Body of pancreas (tissue), 4 donors: ENCODE data around the gene UTP14A. TPM values are rescaled to one million over a fixed set of nuclear protein-coding genes. Genes with fewer than 3 reads are reported as not detected.
A peak's percentile ranks its signal among the peaks of the same experiment; 100 is the strongest.

ENCODE experiments used
- ATAC-seq: fragments of 150-250 bp; one replicate; pipeline ENCODE4 v1.9.1; 2016
- DNase-seq, 4 donors: peaks; one replicate each; pipeline ENCODE4 v3.0.0-alpha.2; 2019
- H3K27ac ChIP-seq, 4 donors: fragments of 200-600 bp; sonication (generic); 1 replicate in 3 of 4; 2 replicates in 1 of 4; pipeline versions ENCODE4 v1.5.1 to v1.6.1; 2016 to 2019; ENCODE audit warnings: mild to moderate bottlenecking in 1 of 4, mixed read lengths in 1 of 4, moderate library complexity in 1 of 4
- H3K27me3 ChIP-seq, 2 donors: fragments of 200-600 bp; sonication (generic); one replicate each; pipeline ENCODE4 v1.6.0; 2016; ENCODE audit warnings: mild to moderate bottlenecking in 1 of 2
- H3K36me3 ChIP-seq, 2 donors: fragments of 200-600 bp; sonication (generic); replicated peaks in 1 of 2; 2 replicates each; pipeline ENCODE4 v1.5.1; 2016; ENCODE audit warnings: low read depth in 2 of 2; ENCODE audit not compliant: insufficient read depth in 1 of 2
- H3K4me1 ChIP-seq: fragments of 200-600 bp; sonication (generic); one replicate; pipeline ENCODE4 v1.6.0; 2016
- H3K4me3 ChIP-seq, 2 donors: fragments of 200-600 bp; sonication (generic); 1 replicate in 1 of 2; 2 replicates in 1 of 2; pipeline ENCODE4 v1.5.1; 2016 to 2019
- H3K9me3 ChIP-seq, 3 donors: fragments of 200-600 bp; sonication (generic); 1 replicate in 2 of 3; 2 replicates in 1 of 3; pipeline ENCODE4 v1.5.1; 2016
- POLR2A ChIP-seq, 3 donors: fragments of 450-650 bp; IDR thresholded peaks; one replicate each; pipeline ENCODE4 v1.6.1; 2016; ENCODE audit warnings: antibody characterized with exemption in 3 of 3, mild to moderate bottlenecking in 2 of 3
- WGBS, 2 donors: methylation state at CpG; one replicate each; pipeline ENCODE4 v1.1.5; 2017; 5-methylcytosine and 5-hydroxymethylcytosine counted together
- intact Hi-C: fragments of 100-400 bp; cut with DNase I; formaldehyde crosslinking; loops from one replicate; pipeline ENCODE4 v1.15.1; 2023
- total RNA-seq, 2 donors: library from RNA; depleted of rRNA; stranded (reverse); fragments of >200 nt; gene quantifications; one replicate each; pipeline ENCODE4 v1.1.0, GENCODE V29; 2016
- TF ChIP-seq, protein P1 (sequence below), 7 experiments: fragments of 450-650 bp in 4 of 7; fragments of 200-600 bp in 3 of 7; sonication (generic) in 3 of 7; IDR thresholded peaks; one replicate each; pipeline ENCODE4 v1.5.1; 2016 to 2019; ENCODE audit warnings: antibody characterized with exemption in 7 of 7

Gene UTP14A
- total RNA-seq, 2 donors from 2014 or later, result 10.9 to 13.8 TPM

DNA sequence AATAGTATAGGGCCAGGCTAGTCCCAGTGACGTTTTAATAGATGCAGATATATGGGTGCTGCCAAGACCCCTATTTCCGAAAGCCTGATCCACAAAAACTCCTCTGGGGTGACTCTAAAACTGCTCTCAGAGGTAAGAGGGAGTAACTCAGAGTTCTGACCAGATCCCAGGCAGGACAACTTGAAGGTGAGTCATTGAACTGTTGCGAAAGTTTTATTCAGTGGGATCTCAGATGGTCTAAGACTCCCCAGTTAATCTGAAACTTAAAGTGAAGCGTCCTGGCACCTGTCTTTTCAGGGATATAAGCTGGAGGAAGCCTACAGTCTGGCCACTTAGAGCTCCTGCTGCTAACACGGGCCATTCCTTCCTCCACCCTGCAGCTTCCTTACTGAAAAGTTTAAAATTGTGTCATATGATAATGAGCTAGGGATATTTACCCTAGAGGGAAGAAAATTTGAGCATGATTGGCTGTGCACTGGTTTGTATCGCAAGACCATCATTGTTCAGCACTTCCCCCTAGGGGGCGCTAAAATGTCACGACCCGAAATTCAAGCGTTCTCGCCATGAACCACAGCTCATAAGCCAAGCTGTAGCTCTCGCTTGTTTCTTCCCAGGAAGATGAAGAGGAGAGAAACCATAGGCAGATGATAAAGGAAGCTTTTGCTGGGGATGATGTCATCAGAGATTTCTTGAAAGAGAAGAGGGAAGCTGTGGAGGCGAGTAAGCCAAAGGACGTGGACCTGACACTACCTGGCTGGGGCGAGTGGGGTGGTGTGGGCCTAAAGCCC lies 19.5 kb downstream of the UTP14A start:
- peak; percentile 72 for ATAC-seq

DNA sequence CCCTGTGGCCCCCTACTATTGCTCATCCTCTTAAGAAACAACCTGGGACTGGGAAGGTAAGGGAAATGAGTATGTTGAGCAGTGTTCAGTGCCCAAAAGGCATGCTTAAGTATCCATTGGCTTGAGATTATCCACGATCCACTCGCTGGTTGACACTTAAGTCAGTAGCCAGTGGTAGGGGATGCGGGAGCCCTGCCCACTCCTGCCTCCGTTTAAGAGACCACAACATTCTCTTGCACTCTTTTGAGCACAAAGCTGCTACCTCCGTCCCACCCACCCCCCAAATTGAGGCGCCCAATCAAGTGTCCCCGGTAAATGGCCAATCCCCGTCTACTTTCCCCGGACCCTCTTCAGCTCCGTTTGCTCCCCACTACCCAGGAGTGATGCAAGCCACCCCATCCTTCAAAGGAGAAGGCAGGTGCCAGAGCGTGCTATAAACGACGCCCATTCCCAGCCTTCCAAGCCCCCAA lies 25.0 kb downstream of the UTP14A start:
- H3K4me1 ChIP-seq, result no peaks in the 10 kb centered on the region
- H3K27me3 ChIP-seq, result no peaks in the 10 kb centered on the region
- no peak for DNase-seq
- no peaks in the 10 kb centered on the region for H3K36me3 ChIP-seq
- H3K27ac ChIP-seq, result peak overlapping the region; percentile 61 to 90 (median 74)
- no peak overlapping the region for H3K4me3 ChIP-seq
- 5 to 7% methylated on average over 3 to 13 of the region's 13 CpGs for WGBS, 2 donors
- intact Hi-C loops, result no loop called here
- TF ChIP-seq, protein P1, sequence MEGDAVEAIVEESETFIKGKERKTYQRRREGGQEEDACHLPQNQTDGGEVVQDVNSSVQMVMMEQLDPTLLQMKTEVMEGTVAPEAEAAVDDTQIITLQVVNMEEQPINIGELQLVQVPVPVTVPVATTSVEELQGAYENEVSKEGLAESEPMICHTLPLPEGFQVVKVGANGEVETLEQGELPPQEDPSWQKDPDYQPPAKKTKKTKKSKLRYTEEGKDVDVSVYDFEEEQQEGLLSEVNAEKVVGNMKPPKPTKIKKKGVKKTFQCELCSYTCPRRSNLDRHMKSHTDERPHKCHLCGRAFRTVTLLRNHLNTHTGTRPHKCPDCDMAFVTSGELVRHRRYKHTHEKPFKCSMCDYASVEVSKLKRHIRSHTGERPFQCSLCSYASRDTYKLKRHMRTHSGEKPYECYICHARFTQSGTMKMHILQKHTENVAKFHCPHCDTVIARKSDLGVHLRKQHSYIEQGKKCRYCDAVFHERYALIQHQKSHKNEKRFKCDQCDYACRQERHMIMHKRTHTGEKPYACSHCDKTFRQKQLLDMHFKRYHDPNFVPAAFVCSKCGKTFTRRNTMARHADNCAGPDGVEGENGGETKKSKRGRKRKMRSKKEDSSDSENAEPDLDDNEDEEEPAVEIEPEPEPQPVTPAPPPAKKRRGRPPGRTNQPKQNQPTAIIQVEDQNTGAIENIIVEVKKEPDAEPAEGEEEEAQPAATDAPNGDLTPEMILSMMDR (IDR thresholded peaks at IDR 0.05), result no peak
- TF ChIP-seq POLR2A (IDR thresholded peaks at IDR 0.05), result no peak
- ATAC-seq, result no peak
- H3K9me3 ChIP-seq, result no peaks in the 10 kb centered on the region

More for the DNA sequence above, 19.5 kb downstream of the UTP14A start:
- intact Hi-C loops, result loop anchor here (10.0 kb wide), 1 partner anchor 99 kb away; no protein-coding TSS in a partner anchor
- DNase-seq, result peak; percentile 68 to 74 (median 69)
- H3K27me3 ChIP-seq, result no peaks in the 10 kb centered on the region
- 24 to 46% methylated on average over 10 to 13 of the region's 15 CpGs for WGBS, 2 donors
- H3K4me1 ChIP-seq, result no peaks in the 10 kb centered on the region
- no peaks in the 10 kb centered on the region for H3K9me3 ChIP-seq
- no peaks in the 10 kb centered on the region for H3K36me3 ChIP-seq
- no peak overlapping the region for H3K27ac ChIP-seq
- TF ChIP-seq, protein P1 (IDR thresholded peaks at IDR 0.05), result peak; percentile 17 to 69 (median 63)
- TF ChIP-seq POLR2A (IDR thresholded peaks at IDR 0.05), result no peak
- H3K4me3 ChIP-seq, result no peak overlapping the region

- H3K9me3 ChIP-seq, result no peaks in the 10 kb centered on the region
- peak overlapping the region; percentile 19 to 43 for H3K4me3 ChIP-seq
- intact Hi-C loops, result no loop called here
- no peaks in the 10 kb centered on the region for H3K4me1 ChIP-seq
- 0% methylated on average over 4 to 16 of the region's 41 CpGs for WGBS, 2 donors
- DNase-seq, result peak; percentile 90 to 95 (median 92)
- TF ChIP-seq POLR2A (IDR thresholded peaks at IDR 0.05), result peak; percentile 25 to 75 (median 71)
- TF ChIP-seq, protein P1 (IDR thresholded peaks at IDR 0.05), result no peak
- no peaks in the 10 kb centered on the region for H3K27me3 ChIP-seq
- no peaks in the 10 kb centered on the region for H3K36me3 ChIP-seq
- peak; percentile 82 for ATAC-seq
- H3K27ac ChIP-seq, result peak overlapping the region; percentile 70 to 90 (median 80)
These were observed 25.5 kb downstream of the UTP14A start for GRCh38 chrX:129931411-129932015.

GRCh38 chrX:129932016-129932820 lies 26.3 kb downstream of the UTP14A start:
- intact Hi-C loops, result no loop called here
- peak; percentile 87 to 95 (median 90) for DNase-seq
- Histone ChIP-seq H3K36me3 (no peaks in the 10 kb centered on the region), H3K27me3 (no peaks in the 10 kb centered on the region), H3K4me3 (peak overlapping the region; percentile 19 to 43), H3K4me1 (no peaks in the 10 kb centered on the region), H3K9me3 (no peaks in the 10 kb centered on the region), H3K27ac (peak overlapping the region; percentile 70 to 90 (median 80))
- WGBS, 2 donors, result 0% methylated on average over 3 to 11 of the region's 97 CpGs
- peak; percentile 82 for ATAC-seq
- TF ChIP-seq POLR2A (IDR thresholded peaks at IDR 0.05), result no peak
- TF ChIP-seq, protein P1 (IDR thresholded peaks at IDR 0.05), result no peak
